Kidney (tissue), 14 donors: Measurements from ENCODE around the gene ZBP1. TPM values are rescaled to one million over a fixed set of nuclear protein-coding genes. Genes with fewer than 3 reads are reported as not detected.
A peak's percentile ranks its signal among the peaks of the same experiment; 100 is the strongest.

Experiments
- DNase-seq, 5 donors: peaks; one replicate each; pipeline ENCODE4 v3.0.0-alpha.2; 2013 to 2020
- FAIRE-seq: peaks from 2 replicates; lab custom pipeline; 2012; peaks lifted over from hg19 to GRCh38; lab: Jason Lieb, UNC
- H3K27ac ChIP-seq, 2 donors: one replicate each; pipeline ENCODE4 v1.7.0; 2013; ENCODE audit warnings: low read depth in 2 of 2, low read length in 2 of 2, inconsistent platforms in 1 of 2
- H3K27me3 ChIP-seq: one replicate; pipeline ENCODE4 v1.7.1; 2013; ENCODE audit warnings: low read length, inconsistent platforms; ENCODE audit not compliant: control insufficient read depth, insufficient read depth
- H3K36me3 ChIP-seq, 3 donors: one replicate each; pipeline versions ENCODE4 v1.7.0 to v1.7.1; 2013; ENCODE audit warnings: low read length in 3 of 3, control low read depth in 1 of 3, inconsistent platforms in 1 of 3; ENCODE audit not compliant: insufficient read depth in 3 of 3, control insufficient read depth in 2 of 3
- H3K4me1 ChIP-seq, 3 donors: one replicate each; pipeline versions ENCODE4 v1.7.0 to v1.7.1; 2013; ENCODE audit warnings: low read length in 3 of 3, inconsistent platforms in 1 of 3, low read depth in 1 of 3; ENCODE audit not compliant: control insufficient read depth in 2 of 3, insufficient read depth in 2 of 3
- H3K4me3 ChIP-seq, 3 donors: one replicate each; pipeline versions ENCODE4 v1.7.0 to v1.8.1; 2013; ENCODE audit warnings: low read length in 3 of 3, control low read depth in 1 of 3, inconsistent platforms in 1 of 3
- H3K9ac ChIP-seq, 3 donors: one replicate each; pipeline versions ENCODE4 v1.7.0 to v1.7.1; 2013; ENCODE audit warnings: low read length in 3 of 3, control low read depth in 1 of 3, inconsistent platforms in 1 of 3
- H3K9me3 ChIP-seq, 3 donors: one replicate each; pipeline versions ENCODE4 v1.7.0 to v1.7.1; 2013; ENCODE audit warnings: low read length in 3 of 3, control low read depth in 1 of 3, inconsistent platforms in 1 of 3; ENCODE audit not compliant: control insufficient read depth in 2 of 3, insufficient read depth in 1 of 3
- CTCF ChIP-seq: IDR thresholded peaks from 3 replicates; pipeline ENCODE4 v1.5.1; 2012; ENCODE audit warnings: mild to moderate bottlenecking, moderate library complexity, borderline replicate concordance; ENCODE audit not compliant: insufficient read depth; ENCODE audit errors: extremely low read depth
- intact Hi-C: fragments of 100-400 bp; cut with DNase I; formaldehyde crosslinking; loops from one replicate; pipeline ENCODE4 v1.11.1; 2022
- polyA plus RNA-seq: library from polyadenylated mRNA; stranded (reverse); fragments of 350-450 nt; fragmentation: Illumina TruSeq; extraction: RNeasy Lipid Tissue Mini Kit (QIAGEN cat#74804); gene quantifications from one replicate; pipeline ENCODE4 v1.2.3, GENCODE V29; 2014; ENCODE audit warnings: low read depth, low replicate concordance; ENCODE audit not compliant: insufficient read depth
- total RNA-seq: library from RNA; stranded (reverse); fragmentation: NEBNext Ultra II Directional; extraction: Animal tissue kit (Norgen Biotek cat#: 25700); gene quantifications from one replicate; pipeline ENCODE4 v1.2.1, GENCODE V29; 2021
- donor health status: control.
- donor health status: control.
- donor health status: control.
- donor health status: control.
- donor health status: control.
- donor health status: DM: yes; HTN: yes; CAD: no.
- donor health status: Normal renal cell carcinoma (clear cell type).

Gene ZBP1
- total and polyA plus RNA-seq, 2 donors from 2014 or later = 3.7 TPM; not detected in 1

DNA sequence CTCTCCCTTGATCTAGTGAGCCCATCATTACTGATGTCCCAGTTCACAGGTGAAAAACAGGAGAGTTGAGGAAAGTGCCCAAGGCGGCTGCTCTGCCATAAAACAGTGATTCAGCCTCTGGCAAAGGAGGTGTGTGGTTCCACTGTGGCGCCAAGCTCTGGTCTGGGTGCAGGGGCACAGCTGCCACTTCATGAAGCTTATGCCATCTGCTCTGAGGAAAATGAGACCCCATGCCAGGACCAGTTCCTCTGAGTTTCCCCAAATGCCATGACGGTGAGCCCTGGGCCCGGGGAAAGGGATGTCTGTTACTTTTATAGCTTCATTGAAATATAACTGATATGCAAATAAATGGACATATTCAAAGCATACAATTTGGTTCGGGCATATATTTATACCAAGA, 33.7 kb upstream of the ZBP1 start:
- H3K9ac ChIP-seq = no peak overlapping the region
- H3K4me3 ChIP-seq = no peak overlapping the region
- FAIRE-seq = no peak
- peak in 1 of 5 donors; percentile 30 for DNase-seq
- H3K36me3 ChIP-seq = peaks cover 0 to 2% (median 0%) of the 10 kb centered on the region in 3 donors
- TF ChIP-seq CTCF = no peak
- intact Hi-C loops = loop anchor here (10.0 kb wide), 1 partner anchor 531 kb away; no protein-coding TSS in a partner anchor
- no peaks in the 10 kb centered on the region for H3K27me3 ChIP-seq
- no peaks in the 10 kb centered on the region for H3K4me1 ChIP-seq
- no peak overlapping the region for H3K27ac ChIP-seq
- H3K9me3 ChIP-seq = no peaks in the 10 kb centered on the region

DNA sequence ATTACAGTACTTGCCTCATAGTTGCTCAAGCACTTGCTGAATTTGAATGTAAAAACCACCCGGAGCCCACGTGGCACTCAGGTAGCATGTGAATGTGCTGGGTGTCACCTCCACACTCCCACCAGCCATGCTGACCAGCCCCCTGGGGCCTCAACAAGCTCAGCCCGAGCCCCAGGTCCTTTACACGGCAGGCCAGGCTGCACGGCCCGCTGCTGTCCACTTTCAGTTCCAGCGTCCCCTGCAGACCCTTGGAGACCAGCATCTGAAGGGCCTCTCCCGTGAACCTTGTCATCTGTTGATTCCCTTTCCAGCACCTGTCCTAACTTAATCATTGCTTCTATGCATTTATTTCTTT, 33.3 kb upstream of the ZBP1 start:
- Histone ChIP-seq H3K9ac (no peak overlapping the region), H3K4me3 (no peak overlapping the region), H3K27ac (no peak overlapping the region), H3K27me3 (no peaks in the 10 kb centered on the region), H3K9me3 (no peaks in the 10 kb centered on the region), H3K36me3 (peaks cover 0 to 2% (median 0%) of the 10 kb centered on the region in 3 donors), H3K4me1 (no peaks in the 10 kb centered on the region)
- intact Hi-C loops = loop anchor here (10.0 kb wide), 1 partner anchor 531 kb away; no protein-coding TSS in a partner anchor
- FAIRE-seq = no peak
- no peak for TF ChIP-seq CTCF
- DNase-seq = peak in 2 of 5 donors; percentile 5 to 66

DNA sequence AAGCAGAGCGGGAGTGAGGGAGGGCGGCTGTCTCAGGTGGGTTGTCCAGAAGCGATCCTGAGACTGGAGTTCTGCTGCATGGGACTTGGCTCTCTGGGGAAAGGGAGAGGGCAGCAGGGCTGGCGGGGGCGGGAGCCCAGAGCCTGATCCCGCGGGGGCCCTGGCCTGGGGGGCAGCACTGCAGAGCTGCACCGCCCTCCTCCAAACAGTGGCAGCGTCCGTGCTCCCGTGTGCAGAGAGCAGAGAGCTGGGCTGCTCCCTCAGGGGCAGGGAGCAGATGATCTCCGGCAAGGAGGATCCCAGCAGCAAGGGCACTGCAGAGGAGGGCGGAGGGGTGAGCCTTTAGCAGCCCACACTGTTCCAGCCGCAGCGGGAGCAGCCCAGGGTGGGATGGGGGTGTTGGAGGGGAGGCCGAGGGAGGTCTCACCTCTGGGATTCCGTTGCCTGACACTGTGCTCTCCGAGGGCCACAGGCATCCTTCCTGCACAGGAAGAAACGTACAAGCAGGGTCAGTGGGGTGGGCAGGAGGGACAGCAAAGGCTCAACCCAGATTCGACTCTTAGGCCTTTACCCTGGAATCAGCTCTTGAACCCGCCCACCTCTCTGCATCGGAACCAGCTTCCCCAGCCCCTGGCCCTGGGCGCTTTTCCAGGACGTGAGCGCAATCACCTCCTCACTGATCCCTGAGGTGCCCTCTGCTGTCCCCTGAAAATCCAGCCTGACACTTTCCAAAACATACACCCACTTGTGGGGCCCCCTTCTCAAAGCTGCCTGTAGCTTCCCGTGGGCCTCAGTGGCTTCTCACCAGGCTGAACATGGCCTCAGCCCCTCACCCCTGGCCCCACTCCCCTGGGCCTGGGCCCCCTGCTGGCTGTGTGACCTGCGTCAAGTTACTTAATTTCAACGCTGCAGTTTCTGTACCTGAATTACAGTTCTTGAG, 32.6 kb upstream of the ZBP1 start:
- no peak overlapping the region for H3K27ac ChIP-seq
- H3K4me3 ChIP-seq = no peak overlapping the region
- no peak for TF ChIP-seq CTCF
- DNase-seq (peak in 3 of 5 donors; percentile 8 to 73 (median 36)), FAIRE-seq (no peak)
- no peaks in the 10 kb centered on the region for H3K9me3 ChIP-seq
- no peaks in the 10 kb centered on the region for H3K27me3 ChIP-seq
- intact Hi-C loops = loop anchor here (10.0 kb wide), 1 partner anchor 532 kb away; no protein-coding TSS in a partner anchor
- H3K9ac ChIP-seq = no peak overlapping the region
- H3K4me1 ChIP-seq = no peaks in the 10 kb centered on the region
- peaks cover 0 to 2% (median 0%) of the 10 kb centered on the region in 3 donors for H3K36me3 ChIP-seq
